ENCODE measurements around the gene CPNE7.
A peak's percentile ranks its signal among the peaks of the same experiment; 100 is the strongest.

Gene CPNE7

GRCh38 chr16:89549007-89549700 is 26.4 kb upstream of the CPNE7 start:
- DNase-seq, result peak; percentile 59

- DNase-seq, result no peak
Measured at GRCh38 chr16:89550421-89551007, 25.0 kb upstream of the CPNE7 start.

- no peak for DNase-seq
Measured at GRCh38 chr16:89552329-89552728, 23.2 kb upstream of the CPNE7 start.

GRCh38 chr16:89552913-89553312 is 22.6 kb upstream of the CPNE7 start:
- no peak for DNase-seq

GRCh38 chr16:89553733-89554132 is 21.8 kb upstream of the CPNE7 start:
- no peak for DNase-seq

GRCh38 chr16:89554343-89554742 is 21.2 kb upstream of the CPNE7 start:
- DNase-seq, result no peak

GRCh38 chr16:89555265-89555664 is 20.3 kb upstream of the CPNE7 start:
- DNase-seq, result no peak

GRCh38 chr16:89555780-89556179 is 19.8 kb upstream of the CPNE7 start:
- no peak for DNase-seq

- DNase-seq, result peak; percentile 61
Measured at GRCh38 chr16:89556750-89557689, 18.5 kb upstream of the CPNE7 start.

GRCh38 chr16:89557690-89558490 is 17.7 kb upstream of the CPNE7 start:
- no peak for DNase-seq

- peak; percentile 91 for DNase-seq
Measured at GRCh38 chr16:89560378-89561141, 15.0 kb upstream of the CPNE7 start, which contains the start of gene RPL13. Gene RPL13, plus strand, starts transcription at chr16:89560682. Its CDS starts 278 bp downstream, at chr16:89560960.

- DNase-seq, result no peak
Measured at GRCh38 chr16:89561142-89561883, 14.2 kb upstream of the CPNE7 start.

GRCh38 chr16:89561884-89562599 is 13.5 kb upstream of the CPNE7 start:
- no peak for DNase-seq

- DNase-seq, result no peak
Measured at GRCh38 chr16:89562939-89563338, 12.6 kb upstream of the CPNE7 start.

GRCh38 chr16:89563639-89564392 is 11.7 kb upstream of the CPNE7 start:
- no peak for DNase-seq

- no peak for DNase-seq
Measured at GRCh38 chr16:89564476-89565255, 10.9 kb upstream of the CPNE7 start.

GRCh38 chr16:89565256-89565505 is 10.4 kb upstream of the CPNE7 start:
- no peak for DNase-seq

- DNase-seq, result peak; percentile 42
Measured at GRCh38 chr16:89565506-89566372, 9.8 kb upstream of the CPNE7 start.

Data from central memory CD4-positive, alpha-beta T cell (primary cell).